GM23338 (cell line): ENCODE measurements around the gene FAM83F. TPM values are rescaled to one million over a fixed set of nuclear protein-coding genes. Genes with fewer than 3 reads are reported as not detected.

Experiments used
- ATAC-seq: fragments of 200-7000 bp; cut with Tn5 transposase; 3 replicates; pipeline ENCODE4 v1.9.1; 2020
- DNase-seq: peaks from one replicate; pipeline ENCODE4 v3.0.0-alpha.2; 2015; ENCODE audit warnings: low spot score
- H2AFZ ChIP-seq: fragments of 200-600 bp; sonication (generic); 2 replicates; pipeline ENCODE4 v1.8.0; 2016; ENCODE audit warnings: antibody characterized with exemption, mild to moderate bottlenecking, moderate library complexity
- H3F3A ChIP-seq: fragments of 200-600 bp; sonication (generic); replicated peaks from 2 replicates; pipeline ENCODE4 v1.8.0; 2017; ENCODE audit warnings: antibody characterized with exemption, mixed run types, low read depth
- H3K27ac ChIP-seq: fragments of 200-600 bp; sonication (generic); 2 replicates; pipeline ENCODE4 v1.6.1; 2016; ENCODE audit warnings: low read depth
- H3K27me3 ChIP-seq: fragments of 200-600 bp; sonication (generic); 2 replicates; pipeline ENCODE4 v1.8.0; 2016; ENCODE audit warnings: mild to moderate bottlenecking, mixed run types, moderate library complexity; ENCODE audit not compliant: insufficient read depth
- H3K36me3 ChIP-seq: fragments of 200-600 bp; sonication (generic); 2 replicates; pipeline ENCODE4 v1.8.0; 2016; ENCODE audit warnings: mild to moderate bottlenecking; ENCODE audit not compliant: insufficient read depth
- H3K4me1 ChIP-seq: fragments of 200-600 bp; sonication (generic); 2 replicates; pipeline ENCODE4 v1.8.0; 2016; ENCODE audit warnings: mild to moderate bottlenecking, moderate library complexity; ENCODE audit not compliant: insufficient read depth
- H3K4me2 ChIP-seq: fragments of 200-600 bp; sonication (generic); 2 replicates; pipeline ENCODE4 v1.7.1; 2017; ENCODE audit warnings: mixed run types
- H3K4me3 ChIP-seq: fragments of 200-600 bp; sonication (generic); 2 replicates; pipeline ENCODE4 v1.6.1; 2016; ENCODE audit warnings: mixed run types
- H3K79me2 ChIP-seq: fragments of 200-600 bp; sonication (generic); replicated peaks from 2 replicates; pipeline ENCODE4 v1.8.0; 2017; ENCODE audit warnings: mild to moderate bottlenecking; ENCODE audit not compliant: insufficient read depth
- H3K9me2 ChIP-seq: fragments of 200-600 bp; sonication (generic); 2 replicates; pipeline ENCODE4 v1.8.0; 2017; ENCODE audit not compliant: insufficient read depth
- H4K20me1 ChIP-seq: fragments of 200-600 bp; sonication (generic); replicated peaks from 2 replicates; pipeline ENCODE4 v1.8.0; 2017; ENCODE audit warnings: mild to moderate bottlenecking; ENCODE audit not compliant: insufficient read depth
- H3K27ac Mint-ChIP-seq: 2 replicates; pipeline ENCODE4 v1.8.0; 2020; ENCODE audit warnings: inconsistent platforms, mild to moderate bottlenecking, moderate library complexity, mixed read lengths
- H3K27me3 Mint-ChIP-seq: 3 replicates; pipeline ENCODE4 v1.8.0; 2022; ENCODE audit warnings: low read depth, mild to moderate bottlenecking, moderate library complexity, mixed read lengths, inconsistent platforms; ENCODE audit not compliant: insufficient read depth, poor library complexity
- H3K36me3 Mint-ChIP-seq: 3 replicates; pipeline ENCODE4 v1.8.0; 2021; ENCODE audit warnings: low read depth, mild to moderate bottlenecking, inconsistent platforms, moderate library complexity, mixed read lengths
- H3K4me1 Mint-ChIP-seq: 3 replicates; pipeline ENCODE4 v1.8.0; 2020; ENCODE audit warnings: mild to moderate bottlenecking, inconsistent platforms, mixed read lengths
- H3K4me3 Mint-ChIP-seq: 3 replicates; pipeline ENCODE4 v1.8.0; 2021; ENCODE audit warnings: moderate library complexity, mild to moderate bottlenecking, inconsistent platforms, mixed read lengths
- H3K9me3 Mint-ChIP-seq: 3 replicates; pipeline ENCODE4 v1.8.0; 2020; ENCODE audit warnings: moderate library complexity, mild to moderate bottlenecking, inconsistent platforms, mixed read lengths
- CREB1 ChIP-seq: fragments of 250-450 bp; sonication (Bioruptor Pico); IDR thresholded peaks from 2 replicates; pipeline ENCODE4 v1.5.0; 2020; ENCODE audit warnings: low read depth, mild to moderate bottlenecking, moderate library complexity
- JUNB ChIP-seq: IDR thresholded peaks from one replicate; pipeline ENCODE4 v1.6.1; 2016; ENCODE audit warnings: antibody characterized with exemption; ENCODE audit not compliant: unreplicated experiment
- NANOG ChIP-seq: IDR thresholded peaks from 2 replicates; pipeline ENCODE4 v1.6.1; 2016; ENCODE audit warnings: antibody characterized with exemption, borderline replicate concordance
- REST ChIP-seq: IDR thresholded peaks from one replicate; pipeline ENCODE4 v1.6.1; 2018; ENCODE audit warnings: antibody characterized with exemption; ENCODE audit not compliant: unreplicated experiment
- STAT1 ChIP-seq: IDR thresholded peaks from one replicate; pipeline ENCODE4 v1.6.1; 2016; ENCODE audit warnings: antibody characterized with exemption; ENCODE audit not compliant: unreplicated experiment
- ZNF114 ChIP-seq: fragments of 250-450 bp; sonication (Bioruptor Pico); IDR thresholded peaks from 2 replicates; pipeline ENCODE4 v1.5.0; 2020; ENCODE audit warnings: mild to moderate bottlenecking, moderate library complexity
- ZNF331 ChIP-seq: fragments of 250-450 bp; sonication (Bioruptor Pico); IDR thresholded peaks from 2 replicates; pipeline ENCODE4 v1.5.0; 2020; ENCODE audit warnings: low read depth, mild to moderate bottlenecking, moderate library complexity
- ZNF462 ChIP-seq: fragments of 250-450 bp; sonication (Bioruptor Pico); IDR thresholded peaks from 2 replicates; pipeline ENCODE4 v1.5.0; 2020; ENCODE audit warnings: mild to moderate bottlenecking, moderate library complexity
- polyA plus RNA-seq: library from polyadenylated mRNA; unstranded; fragments of >200 nt; fragmentation: Nextera tagmentation; extraction: Ambion mirVana; gene quantifications from 2 replicates; pipeline ENCODE4 v1.2.1, GENCODE V29; 2016
- total RNA-seq: library from RNA; depleted of rRNA; stranded (reverse); fragments of >200 nt; shearing (Covaris generic); gene quantifications from 2 replicates; pipeline ENCODE4 v1.2.3, GENCODE V29; 2014
- TF ChIP-seq, protein P1 (sequence below), 2 experiments: fragments of 200-600 bp in 1 of 2; sonication (generic) in 1 of 2; conservative IDR thresholded peaks; 2 replicates each; pipeline versions ENCODE4 v1.5.1 to v1.6.1; 2016 to 2017; ENCODE audit warnings: antibody characterized with exemption in 2 of 2, low read depth in 2 of 2, mild to moderate bottlenecking in 2 of 2, moderate library complexity in 1 of 2

Gene FAM83F
- total and polyA plus RNA-seq, 2 experiments from 2014 or later = 3.7 to 15.9 TPM

- H3K9me2 ChIP-seq = no peaks in the 10 kb centered on the region
- H2AFZ ChIP-seq = no peak overlapping the region
- Mint-ChIP-seq H3K27me3 (peaks cover 7% of the 10 kb centered on the region), H3K4me3 (no peak overlapping the region), H3K27ac (no peak overlapping the region), H3K36me3 (peaks cover 8% of the 10 kb centered on the region), H3K4me1 (peaks cover 28% of the 10 kb centered on the region), H3K9me3 (no peaks in the 10 kb centered on the region; the same call in 2 of the 3 replicates)
- H3K79me2 ChIP-seq = no peaks in the 10 kb centered on the region
- no peak overlapping the region for H3K27ac ChIP-seq
- H3K4me2 ChIP-seq = no peak overlapping the region
- no peak for DNase-seq
- no peaks in the 10 kb centered on the region for H3K36me3 ChIP-seq
- ATAC-seq = no peak
- H3K4me1 ChIP-seq = peaks cover 8% of the 10 kb centered on the region; the same call in 1 of the 2 replicates
- H4K20me1 ChIP-seq = no peaks in the 10 kb centered on the region; the same call in 1 of the 2 replicates
- H3K4me3 ChIP-seq = no peak overlapping the region
- no peaks in the 10 kb centered on the region for H3K27me3 ChIP-seq
- no peak for TF ChIP-seq ZNF331 (CRISPR knock-in tag)
- TF ChIP-seq STAT1 = no peak
- TF ChIP-seq, protein P1, sequence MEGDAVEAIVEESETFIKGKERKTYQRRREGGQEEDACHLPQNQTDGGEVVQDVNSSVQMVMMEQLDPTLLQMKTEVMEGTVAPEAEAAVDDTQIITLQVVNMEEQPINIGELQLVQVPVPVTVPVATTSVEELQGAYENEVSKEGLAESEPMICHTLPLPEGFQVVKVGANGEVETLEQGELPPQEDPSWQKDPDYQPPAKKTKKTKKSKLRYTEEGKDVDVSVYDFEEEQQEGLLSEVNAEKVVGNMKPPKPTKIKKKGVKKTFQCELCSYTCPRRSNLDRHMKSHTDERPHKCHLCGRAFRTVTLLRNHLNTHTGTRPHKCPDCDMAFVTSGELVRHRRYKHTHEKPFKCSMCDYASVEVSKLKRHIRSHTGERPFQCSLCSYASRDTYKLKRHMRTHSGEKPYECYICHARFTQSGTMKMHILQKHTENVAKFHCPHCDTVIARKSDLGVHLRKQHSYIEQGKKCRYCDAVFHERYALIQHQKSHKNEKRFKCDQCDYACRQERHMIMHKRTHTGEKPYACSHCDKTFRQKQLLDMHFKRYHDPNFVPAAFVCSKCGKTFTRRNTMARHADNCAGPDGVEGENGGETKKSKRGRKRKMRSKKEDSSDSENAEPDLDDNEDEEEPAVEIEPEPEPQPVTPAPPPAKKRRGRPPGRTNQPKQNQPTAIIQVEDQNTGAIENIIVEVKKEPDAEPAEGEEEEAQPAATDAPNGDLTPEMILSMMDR (conservative IDR thresholded peaks at IDR 0.05; ENCODE audit: low read depth in 2 of 2) = no peak
- TF ChIP-seq NANOG = no peak
- TF ChIP-seq ZNF462 (CRISPR knock-in tag) = no peak
- TF ChIP-seq JUNB = no peak
- TF ChIP-seq CREB1 = no peak
- TF ChIP-seq REST = no peak
- TF ChIP-seq ZNF114 (CRISPR knock-in tag) = no peak
- peaks cover 4% of the 10 kb centered on the region; the same call in 1 of the 2 replicates for H3F3A ChIP-seq
These were observed 31.1 kb downstream of the FAM83F start for GRCh38 chr22:40025856-40026255.
